ENCODE data around the gene GRK5.

DNA sequence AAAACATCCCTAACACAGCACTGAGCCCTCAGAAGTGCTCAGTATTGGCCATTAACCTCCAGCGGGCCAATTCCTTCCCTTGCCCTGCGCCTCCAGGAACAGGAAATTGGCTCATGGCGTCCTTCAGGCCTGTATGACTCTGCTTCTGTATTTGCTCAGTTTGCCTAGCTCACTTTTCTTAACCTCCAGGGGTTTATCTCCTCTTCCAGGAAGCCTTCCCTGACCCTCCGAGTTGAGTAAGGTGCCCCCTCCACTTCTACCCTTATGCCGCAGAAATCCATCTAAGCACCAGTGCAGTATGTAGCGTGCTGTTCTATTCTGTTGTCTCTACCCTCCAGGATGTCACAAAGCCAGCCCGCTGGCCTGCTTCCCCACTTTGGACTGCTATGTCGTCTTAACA lies 40.8 kb upstream of the GRK5 start:
- TF ChIP-seq, protein P1, sequence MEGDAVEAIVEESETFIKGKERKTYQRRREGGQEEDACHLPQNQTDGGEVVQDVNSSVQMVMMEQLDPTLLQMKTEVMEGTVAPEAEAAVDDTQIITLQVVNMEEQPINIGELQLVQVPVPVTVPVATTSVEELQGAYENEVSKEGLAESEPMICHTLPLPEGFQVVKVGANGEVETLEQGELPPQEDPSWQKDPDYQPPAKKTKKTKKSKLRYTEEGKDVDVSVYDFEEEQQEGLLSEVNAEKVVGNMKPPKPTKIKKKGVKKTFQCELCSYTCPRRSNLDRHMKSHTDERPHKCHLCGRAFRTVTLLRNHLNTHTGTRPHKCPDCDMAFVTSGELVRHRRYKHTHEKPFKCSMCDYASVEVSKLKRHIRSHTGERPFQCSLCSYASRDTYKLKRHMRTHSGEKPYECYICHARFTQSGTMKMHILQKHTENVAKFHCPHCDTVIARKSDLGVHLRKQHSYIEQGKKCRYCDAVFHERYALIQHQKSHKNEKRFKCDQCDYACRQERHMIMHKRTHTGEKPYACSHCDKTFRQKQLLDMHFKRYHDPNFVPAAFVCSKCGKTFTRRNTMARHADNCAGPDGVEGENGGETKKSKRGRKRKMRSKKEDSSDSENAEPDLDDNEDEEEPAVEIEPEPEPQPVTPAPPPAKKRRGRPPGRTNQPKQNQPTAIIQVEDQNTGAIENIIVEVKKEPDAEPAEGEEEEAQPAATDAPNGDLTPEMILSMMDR (IDR thresholded peaks at IDR 0.05), result no peak
- TF ChIP-seq POLR2A (IDR thresholded peaks at IDR 0.05), result no peak

All from thyroid gland (tissue), 4 donors.